HG02970 (cell line): ENCODE results near the gene KSR2.
"Not testable (repeated sequence)": the region's sequence is repeated elsewhere in the genome, so short reads cannot be mapped to it uniquely, and the experiment has no call there.

Source experiments
- ATAC-seq: cut with Tn5 transposase; IDR thresholded peaks from one replicate; pipeline ENCODE4 v1.9.1; 2021; ENCODE audit warnings: mild to moderate bottlenecking, moderate library complexity, moderate number of reproducible peaks; ENCODE audit not compliant: unreplicated experiment, low FRiP score

KSR2 gene

DNA sequence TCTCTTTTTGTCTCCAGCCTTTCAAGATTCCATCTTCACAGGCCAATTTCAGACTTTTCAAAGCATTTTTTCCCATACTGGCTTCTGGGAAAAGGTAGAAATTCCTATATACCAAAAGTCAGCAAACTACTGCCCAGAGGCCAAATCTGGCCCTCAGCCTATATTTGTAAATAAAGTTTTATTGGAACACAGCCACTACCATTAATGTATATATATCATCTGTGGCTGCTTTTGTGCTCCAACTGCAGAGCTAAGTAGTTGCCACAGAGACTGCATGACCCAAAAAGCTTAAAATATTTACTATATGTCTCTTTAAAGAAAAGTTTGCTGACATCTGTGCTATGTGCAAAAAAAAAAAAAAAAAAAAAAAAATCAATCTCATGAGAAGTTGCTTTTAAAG is 76.3 kb downstream of the KSR2 start:
- ATAC-seq = no peak

DNA sequence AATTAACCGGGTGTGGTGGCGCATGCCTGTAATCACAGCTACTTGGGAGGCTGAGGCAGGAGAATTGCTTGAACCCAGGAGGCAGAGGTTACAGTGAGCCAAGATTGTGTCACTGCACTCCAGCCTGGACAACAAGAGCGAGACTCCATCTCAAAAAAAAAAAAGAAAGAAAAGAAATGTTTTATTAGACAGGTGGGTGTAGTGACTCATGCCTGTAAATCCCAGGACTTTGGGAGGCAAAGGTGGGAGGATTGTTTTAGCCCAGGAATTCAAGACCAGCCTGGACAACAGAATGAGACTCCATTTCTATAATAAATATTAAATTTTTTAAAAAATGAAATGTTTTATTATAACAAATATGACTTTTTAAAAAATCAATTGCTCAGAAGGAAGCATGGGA is 77.5 kb downstream of the KSR2 start:
- ATAC-seq = not testable (repeated sequence)

DNA sequence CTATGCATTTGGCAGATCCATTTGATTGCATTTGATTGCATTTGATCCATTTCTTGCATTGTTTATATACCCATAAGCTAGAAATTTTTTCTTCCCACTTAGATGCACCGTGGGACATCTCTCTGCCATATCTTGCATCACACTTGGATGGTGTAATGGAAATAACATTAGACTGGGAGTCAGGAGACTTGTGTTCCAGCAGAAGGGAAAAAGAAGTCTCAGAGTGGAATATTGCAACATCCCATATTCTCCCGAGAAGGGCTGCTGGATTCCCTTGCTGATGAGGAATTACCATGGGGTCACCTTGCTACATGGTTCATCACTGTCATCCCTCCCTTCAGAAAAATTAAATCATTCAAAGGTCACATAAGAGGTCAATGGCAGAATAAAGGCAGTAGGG is 78.1 kb downstream of the KSR2 start:
- no peak for ATAC-seq

DNA sequence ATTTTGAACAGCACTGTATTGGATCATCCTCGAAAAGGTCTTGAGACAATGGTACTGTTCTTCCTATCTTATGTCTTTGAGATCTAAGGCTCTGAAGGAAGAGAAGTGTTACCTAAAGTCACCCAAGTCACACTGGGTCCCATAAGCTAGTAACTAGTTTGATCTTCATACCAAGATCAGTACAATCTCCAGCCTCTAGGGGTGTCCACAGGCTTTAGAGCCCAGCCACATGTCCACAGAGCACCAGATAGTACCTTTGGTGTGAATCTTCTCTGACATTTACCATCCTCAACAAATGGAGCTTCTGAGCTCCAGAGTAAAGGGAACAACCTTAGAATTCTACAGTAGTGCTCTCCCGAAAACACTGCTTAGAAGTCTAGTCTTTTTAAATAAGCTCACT is 78.7 kb downstream of the KSR2 start:
- no peak for ATAC-seq

DNA sequence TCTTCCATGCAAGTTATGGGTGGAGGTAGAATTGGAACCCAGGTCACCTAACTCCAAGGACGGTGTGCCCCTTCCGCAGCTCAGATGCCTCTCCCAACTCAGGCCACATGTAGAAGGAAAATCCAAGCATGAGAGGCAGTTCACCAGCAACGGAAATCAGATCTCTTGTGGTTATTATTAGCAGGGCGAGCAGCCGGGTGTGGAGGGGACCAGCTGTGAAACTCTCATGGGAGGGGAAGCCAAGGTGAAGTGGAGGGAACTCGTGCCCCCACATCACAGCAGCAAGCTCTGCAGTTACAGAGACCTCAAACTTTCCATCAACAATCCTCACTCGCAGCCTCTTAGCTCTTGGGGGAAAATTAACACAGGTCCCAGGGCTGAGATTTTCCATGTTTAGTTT is 79.7 kb downstream of the KSR2 start:
- no peak for ATAC-seq

DNA sequence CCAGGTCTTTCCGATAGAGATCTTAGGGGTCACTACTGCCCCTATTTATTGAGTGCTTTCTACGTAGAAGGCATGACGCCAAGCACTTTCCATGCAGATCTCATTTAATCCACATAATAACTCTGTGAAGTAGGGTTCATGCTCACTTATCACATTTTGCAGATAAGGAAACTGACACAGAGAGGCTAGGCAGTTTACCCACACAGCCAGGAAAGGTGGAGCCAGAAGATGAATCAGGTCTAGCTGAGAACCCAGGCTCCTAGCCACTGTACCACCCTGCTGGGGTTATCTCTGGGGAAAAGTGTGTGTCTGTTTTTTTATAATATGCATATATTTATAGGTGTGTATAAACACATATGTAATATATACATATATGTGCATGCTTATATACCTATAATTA is 83.6 kb downstream of the KSR2 start:
- ATAC-seq = no peak

DNA sequence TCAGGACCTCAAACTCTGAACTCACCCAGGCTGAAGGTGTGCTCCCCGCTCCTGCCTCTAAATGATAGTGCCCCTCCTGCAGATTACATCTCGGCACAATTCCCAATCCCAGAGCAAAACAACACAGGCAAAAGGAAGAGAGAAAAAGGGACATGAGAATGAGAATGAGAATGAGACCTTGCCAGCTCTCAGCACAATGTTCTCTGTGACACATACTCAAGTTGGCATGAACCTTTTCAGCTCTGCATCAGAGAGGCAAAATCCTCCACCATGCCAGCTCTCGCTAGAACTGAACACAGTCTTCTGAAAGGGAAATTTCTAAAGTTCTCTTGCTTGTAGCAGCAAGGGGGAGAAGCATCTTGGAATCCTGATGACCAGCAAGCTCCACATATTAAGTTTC is 84.6 kb downstream of the KSR2 start:
- ATAC-seq = no peak

DNA sequence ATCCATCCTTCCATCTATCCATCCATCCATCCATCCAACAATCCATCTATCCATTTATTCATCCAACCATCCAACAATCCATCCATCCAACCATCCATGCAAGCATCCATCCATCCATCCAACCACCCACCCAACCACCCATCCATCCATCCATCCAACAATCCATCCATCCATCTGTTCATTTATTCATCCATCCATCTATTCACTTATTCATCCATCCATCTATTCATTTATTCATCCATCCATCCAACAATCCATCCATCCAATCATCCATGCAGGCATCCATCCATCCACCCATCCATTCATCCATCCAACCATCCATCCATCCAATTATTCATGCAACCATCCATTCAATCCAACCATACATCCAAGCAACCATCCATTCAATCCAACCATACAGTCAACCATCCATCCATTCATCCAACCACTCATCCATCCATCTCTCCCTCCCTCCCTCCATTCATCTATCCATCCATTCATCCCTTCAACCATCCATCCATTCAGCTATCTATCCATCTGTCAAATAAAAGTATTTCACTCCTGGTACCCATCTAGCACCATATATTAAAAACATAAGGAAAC is 86.1 kb downstream of the KSR2 start:
- ATAC-seq = no peak

DNA sequence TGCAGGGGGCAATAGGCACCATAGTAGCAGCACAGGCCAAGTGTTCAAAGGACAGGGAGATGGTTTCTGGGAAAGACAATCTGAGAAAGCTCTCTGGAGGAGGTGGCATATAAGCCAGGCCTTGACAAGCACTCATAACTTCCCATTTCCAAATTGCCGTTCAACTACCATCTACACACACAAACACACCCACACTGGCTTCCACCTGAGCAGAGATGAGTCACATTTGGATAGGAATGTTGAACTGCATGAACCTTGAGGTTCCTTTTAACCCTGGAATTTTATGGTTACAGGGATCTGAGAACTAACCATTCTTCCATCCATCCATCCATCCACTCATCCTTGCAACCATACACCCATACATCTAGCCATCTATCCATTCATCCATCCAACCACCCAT is 86.6 kb downstream of the KSR2 start:
- ATAC-seq = no peak

DNA sequence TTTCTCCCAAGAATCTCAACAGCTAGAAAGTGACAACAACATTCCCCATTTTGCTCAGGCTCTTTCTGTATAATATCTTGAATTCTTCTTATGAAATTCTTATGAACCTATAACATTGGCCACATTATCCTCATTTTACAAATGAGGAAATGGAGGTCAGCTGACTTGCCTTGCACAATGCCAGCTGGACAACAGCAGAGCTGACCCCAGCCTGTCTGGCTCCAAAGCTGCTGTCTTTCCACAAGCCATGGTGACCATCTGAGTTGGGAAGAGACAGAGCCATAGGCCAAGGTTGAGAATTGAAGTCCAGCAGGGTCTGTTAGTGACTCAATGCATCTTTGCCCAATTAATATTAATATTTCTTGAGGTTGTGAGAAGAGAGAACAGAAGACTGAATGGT is 87.3 kb downstream of the KSR2 start:
- ATAC-seq = no peak

DNA sequence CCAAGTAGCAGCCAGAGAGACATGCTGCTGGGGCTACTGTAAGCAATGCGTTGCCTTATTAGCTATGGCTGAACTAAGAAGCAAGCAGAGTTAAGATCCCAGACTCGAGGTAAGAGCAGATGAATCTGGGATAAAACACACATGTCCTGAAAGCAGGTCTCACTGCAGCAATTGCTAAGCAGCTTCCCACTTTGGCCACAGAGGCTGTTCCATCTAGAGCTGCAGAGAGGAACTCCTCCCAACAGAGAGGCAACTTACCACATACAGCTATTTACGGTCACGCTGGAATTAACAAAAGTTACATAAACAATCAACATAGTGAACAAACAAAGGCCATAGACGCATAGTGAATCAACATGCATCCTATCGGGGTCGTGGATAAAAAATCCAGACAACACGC is 90.2 kb downstream of the KSR2 start:
- no peak for ATAC-seq

DNA sequence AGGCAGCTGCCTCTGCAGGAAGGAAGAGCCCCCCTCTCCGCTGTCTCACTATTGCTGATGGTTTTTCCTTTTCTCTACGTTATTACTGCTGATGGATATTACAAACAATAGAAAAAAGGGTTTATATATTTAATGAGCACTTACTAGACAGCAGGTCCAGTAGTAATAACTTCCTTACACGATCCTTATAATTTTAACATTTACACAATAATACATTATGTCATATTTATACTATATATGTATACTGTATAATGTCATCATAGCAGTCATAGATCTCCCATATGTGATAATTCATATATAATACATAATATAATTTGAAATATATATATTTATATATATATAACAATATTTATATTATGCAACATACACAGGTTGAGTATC is 92.4 kb downstream of the KSR2 start:
- ATAC-seq = no peak

DNA sequence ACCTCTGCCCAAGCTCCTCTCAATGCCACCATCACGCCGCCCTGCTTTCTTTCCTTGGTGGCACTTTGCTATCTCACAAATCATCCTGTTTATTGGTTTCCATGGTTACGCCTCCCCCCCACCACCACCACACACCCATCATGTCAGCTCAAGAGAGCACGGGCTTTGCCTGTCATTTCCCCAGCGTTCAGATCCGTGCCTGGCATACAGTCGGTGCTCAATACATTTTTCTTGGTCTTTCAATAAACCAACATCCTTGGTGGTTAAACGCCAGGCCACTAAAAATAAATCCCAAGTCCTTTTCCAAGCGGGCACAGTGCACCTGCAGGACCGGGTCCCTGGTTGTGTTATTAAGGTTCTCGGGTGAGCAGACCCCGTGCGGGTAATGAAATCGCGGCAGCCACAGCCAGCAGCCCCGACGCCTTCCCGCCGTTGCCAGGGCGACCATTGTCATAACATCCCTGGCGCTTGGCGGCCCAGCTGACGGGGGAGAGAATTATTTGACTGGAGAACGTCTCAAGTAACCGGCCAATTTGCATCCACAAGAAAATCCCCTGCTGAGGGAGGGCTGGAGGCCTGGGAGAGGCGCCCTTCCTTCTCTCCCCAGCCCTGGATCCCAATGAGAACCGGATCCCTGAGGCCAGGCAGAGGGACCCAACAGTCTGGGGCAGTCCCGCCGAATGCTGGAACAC is 92.9 kb downstream of the KSR2 start:
- ATAC-seq = no peak

DNA sequence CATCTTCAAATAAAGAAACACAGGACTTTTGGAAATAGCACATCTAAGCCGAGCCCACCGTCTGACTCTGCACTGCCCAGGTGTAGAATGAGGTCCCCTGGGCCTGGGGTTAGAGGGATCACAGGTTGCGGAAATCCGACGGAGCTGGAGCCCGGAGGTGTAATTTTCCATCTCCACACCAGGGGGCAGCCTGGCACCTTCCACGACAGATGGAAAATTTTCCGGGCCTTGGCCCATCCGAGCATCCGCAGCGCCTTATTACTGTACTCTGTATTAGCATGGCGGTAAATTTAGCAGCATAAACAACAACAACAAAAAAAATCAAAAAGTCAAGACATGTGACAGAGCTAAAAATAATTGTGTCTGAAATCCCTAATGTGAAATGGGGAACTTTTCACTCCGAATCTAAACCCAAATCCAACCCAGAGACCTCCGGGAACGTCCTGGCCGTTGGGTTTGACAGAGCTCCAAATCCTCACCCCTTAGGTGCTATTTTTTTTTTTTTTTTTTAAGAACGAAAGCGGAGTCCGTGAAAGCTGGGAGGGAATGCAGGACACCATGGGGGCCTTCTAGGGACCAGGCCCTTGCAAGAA is 93.9 kb downstream of the KSR2 start:
- peak; percentile 61 for ATAC-seq

DNA sequence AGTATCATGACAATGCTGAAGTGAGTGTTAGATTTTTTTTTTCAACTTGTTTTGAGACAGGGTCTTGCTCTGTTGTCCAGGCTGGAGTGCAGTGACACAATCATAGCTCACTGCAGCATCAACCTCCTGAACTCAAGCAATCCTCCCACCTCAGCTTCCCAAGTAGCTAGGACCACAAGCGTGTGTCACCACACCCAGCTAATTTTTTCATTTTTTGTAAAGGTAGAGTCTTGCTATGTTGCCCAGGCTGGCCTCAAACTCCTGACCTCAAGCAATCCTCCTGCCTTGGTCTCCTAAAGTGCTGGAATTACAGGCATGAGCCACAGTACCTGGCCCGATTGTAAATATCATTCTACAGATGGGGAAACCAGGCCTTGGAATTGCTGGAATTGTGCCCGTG is 94.6 kb downstream of the KSR2 start:
- ATAC-seq = not testable (repeated sequence)

DNA sequence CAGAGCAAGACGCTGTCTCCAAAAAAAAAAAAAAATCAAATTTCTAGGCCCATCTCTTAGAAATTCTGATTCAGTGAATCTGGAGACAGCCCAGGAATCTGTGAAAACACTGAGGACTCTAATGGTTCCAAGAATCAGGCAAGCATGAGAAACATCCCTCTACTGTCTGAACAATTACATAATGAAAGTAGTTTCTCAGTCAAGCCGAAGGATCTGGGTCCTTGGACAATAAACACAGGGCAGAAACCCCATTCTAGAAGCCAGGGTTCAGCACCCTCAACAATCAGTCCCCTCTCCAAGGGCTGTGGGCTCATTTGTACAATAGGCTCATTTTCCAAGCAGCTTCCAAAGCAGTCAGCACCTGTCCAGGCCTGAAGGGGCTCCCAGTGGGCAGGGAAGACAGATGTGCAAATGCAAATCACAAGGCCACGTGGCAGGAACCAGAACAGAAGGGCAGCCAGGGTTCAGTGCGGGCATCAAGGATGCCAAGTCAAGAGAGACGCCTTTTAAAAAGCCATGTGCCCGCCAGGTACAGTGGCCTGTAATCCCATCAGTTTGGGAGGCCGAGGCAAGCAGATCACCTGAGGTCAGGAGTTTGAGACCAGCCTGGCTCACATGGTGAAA is 96.1 kb downstream of the KSR2 start:
- ATAC-seq = no peak

DNA sequence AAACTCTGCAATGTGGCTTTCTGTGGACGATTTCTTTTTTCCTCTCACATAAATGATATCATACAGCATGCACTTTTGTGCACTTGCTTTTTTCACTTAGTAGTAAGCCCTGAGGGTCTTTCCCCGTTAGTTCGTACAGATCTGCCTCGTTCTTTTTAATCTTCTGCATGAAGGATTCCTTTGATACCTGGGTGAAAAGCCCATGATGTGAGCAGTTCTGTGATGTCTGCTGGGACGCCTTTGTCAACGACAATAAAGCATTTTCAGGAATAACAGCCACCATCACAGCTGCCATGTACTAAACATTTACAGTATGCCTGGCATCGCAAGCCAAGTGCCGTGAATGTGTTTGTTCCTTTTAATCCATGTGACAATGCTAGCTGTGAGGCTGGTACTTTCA is 99.2 kb downstream of the KSR2 start:
- no peak for ATAC-seq

DNA sequence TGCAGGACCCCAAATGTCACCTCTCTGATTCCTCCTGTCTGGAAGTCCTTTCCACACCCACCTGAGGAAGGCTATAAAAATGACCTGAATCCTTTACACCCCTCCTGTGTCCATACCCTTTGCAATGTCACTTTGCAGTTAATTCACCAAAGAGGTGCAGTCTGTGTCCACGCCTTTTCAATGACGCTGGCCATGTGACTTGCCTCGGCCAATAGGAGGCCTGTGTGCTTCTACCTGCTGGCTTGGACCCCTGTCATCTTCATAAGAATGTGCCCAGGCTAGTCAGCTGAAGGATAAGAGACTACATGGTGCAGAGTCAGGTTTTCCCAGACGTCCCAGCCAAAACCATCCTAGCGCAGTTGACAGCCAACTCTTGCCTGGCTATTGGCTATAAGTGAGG is 101.4 kb downstream of the KSR2 start:
- no peak for ATAC-seq

DNA sequence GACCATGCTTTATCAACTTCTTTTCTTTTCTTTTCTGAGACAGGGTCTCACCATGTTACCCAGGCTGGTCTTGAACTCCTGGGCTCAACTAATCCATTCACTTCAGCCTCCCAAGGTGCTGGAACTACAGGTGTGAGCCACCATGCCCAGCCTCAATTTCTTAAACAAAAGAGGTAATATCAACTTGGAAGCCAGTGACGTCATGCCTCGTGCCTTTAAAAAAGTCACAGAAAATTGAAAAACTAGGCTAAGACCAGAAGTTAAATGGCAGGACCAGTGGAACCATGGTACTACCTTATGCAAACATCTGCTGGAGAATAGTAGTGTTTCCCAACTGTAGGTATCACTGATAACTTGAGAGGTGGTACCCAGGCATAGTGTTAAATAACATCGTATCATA is 103.3 kb downstream of the KSR2 start:
- ATAC-seq = no peak

DNA sequence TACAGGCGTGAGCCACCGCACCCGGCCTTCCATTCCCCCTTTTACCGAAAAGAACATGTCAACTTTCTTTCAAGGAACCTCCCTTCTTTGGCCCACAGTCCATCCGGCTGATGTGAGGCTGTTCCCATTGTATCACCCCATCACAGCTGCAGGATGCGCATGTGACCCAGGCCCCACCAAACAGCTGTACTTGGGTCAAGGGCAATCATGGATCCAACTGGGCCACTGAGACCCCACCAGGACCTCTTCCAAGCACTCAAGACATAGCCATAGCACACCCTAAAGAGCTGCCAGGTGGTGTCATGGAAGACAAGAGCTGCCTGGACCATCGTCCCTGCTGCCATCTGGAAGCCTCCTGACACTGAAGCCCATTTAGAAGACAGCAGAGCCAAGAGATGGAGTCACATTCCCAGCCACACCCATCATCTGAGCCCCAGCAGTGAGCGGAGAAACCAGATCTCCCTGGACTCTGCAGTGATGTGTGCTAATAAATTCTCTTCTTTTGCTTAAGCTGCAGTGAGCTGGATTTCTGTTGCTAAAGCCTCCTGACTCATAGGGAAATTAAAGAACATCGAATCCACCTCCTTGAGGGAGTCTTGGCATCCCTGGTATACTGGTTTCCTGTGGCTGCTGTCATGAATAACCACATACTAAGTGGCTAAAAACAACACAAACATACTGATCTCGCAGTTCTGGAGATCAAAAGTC is 105.6 kb downstream of the KSR2 start:
- ATAC-seq = no peak

DNA sequence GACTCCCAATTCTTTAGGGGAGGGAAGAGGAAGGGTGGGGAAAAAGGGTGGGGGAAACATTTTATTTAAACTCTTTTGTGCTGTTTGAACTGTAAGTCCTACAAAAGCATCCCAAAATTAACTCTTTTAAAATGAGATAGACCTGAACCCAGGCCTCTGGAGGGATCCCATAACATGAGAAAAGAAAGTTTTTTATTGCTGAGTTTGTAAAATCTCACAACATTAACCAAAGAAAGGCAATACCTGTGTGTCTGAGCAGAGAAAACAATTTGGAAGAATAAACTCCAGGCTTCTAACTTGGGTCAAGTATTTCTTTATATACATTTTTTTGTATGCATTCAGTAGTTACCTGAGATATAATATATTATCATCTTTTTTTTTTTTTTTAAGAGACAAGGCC is 107.1 kb downstream of the KSR2 start:
- ATAC-seq = no peak
